Memory B cell (primary cell): ENCODE measurements around the gene PPP2R5D.

Experiments used
- ATAC-seq: fragments of 150-1000 bp; cut with Tn5 transposase; 2 replicates; pipeline ENCODE4 v1.10.0; 2021; ENCODE audit warnings: low read depth, mild to moderate bottlenecking, moderate library complexity
- DNase-seq, 2 donors: peaks; one replicate each; pipeline ENCODE4 v3.0.0; 2022; ENCODE audit warnings: low spot score in 2 of 2
- H3K27ac Mint-ChIP-seq: one replicate; pipeline ENCODE4 v1.8.0; 2022; ENCODE audit warnings: mild to moderate bottlenecking, moderate library complexity, mixed read lengths
- H3K27me3 Mint-ChIP-seq: one replicate; pipeline ENCODE4 v1.8.0; 2022; ENCODE audit warnings: mixed read lengths
- H3K36me3 Mint-ChIP-seq: one replicate; pipeline ENCODE4 v1.8.0; 2022; ENCODE audit warnings: mild to moderate bottlenecking, mixed read lengths
- H3K4me1 Mint-ChIP-seq: one replicate; pipeline ENCODE4 v1.8.0; 2022; ENCODE audit warnings: mixed read lengths
- H3K4me3 Mint-ChIP-seq: one replicate; pipeline ENCODE4 v1.8.0; 2022; ENCODE audit warnings: mild to moderate bottlenecking, moderate library complexity, mixed read lengths
- H3K9me3 Mint-ChIP-seq: one replicate; pipeline ENCODE4 v1.8.0; 2022; ENCODE audit warnings: mixed read lengths

The PPP2R5D gene

GRCh38 chr6:42969934-42970333, 14.4 kb upstream of the PPP2R5D start:
- no peak overlapping the region for H3K27ac Mint-ChIP-seq
- no peaks in the 10 kb centered on the region for H3K27me3 Mint-ChIP-seq
- H3K9me3 Mint-ChIP-seq = no peaks in the 10 kb centered on the region
- DNase-seq (no peak), ATAC-seq (no peak)
- H3K4me3 Mint-ChIP-seq = no peak overlapping the region
- peaks cover 8% of the 10 kb centered on the region for H3K4me1 Mint-ChIP-seq
- peaks cover 10% of the 10 kb centered on the region for H3K36me3 Mint-ChIP-seq

- no peak overlapping the region for H3K27ac Mint-ChIP-seq
- no peak for DNase-seq
These were observed 13.3 kb upstream of the PPP2R5D start for GRCh38 chr6:42970871-42971612.

GRCh38 chr6:42971746-42972327, 12.5 kb upstream of the PPP2R5D start:
- H3K27me3 Mint-ChIP-seq = no peaks in the 10 kb centered on the region
- DNase-seq (no peak), ATAC-seq (no peak)
- H3K36me3 Mint-ChIP-seq = peaks cover 9% of the 10 kb centered on the region
- H3K4me1 Mint-ChIP-seq = peaks cover 12% of the 10 kb centered on the region
- no peak overlapping the region for H3K4me3 Mint-ChIP-seq
- H3K9me3 Mint-ChIP-seq = no peaks in the 10 kb centered on the region
- no peak overlapping the region for H3K27ac Mint-ChIP-seq

More at GRCh38 chr6:42970871-42971612, 13.3 kb upstream of the PPP2R5D start:
- H3K4me1 Mint-ChIP-seq = peaks cover 11% of the 10 kb centered on the region
- no peak for ATAC-seq
- no peaks in the 10 kb centered on the region for H3K9me3 Mint-ChIP-seq
- H3K36me3 Mint-ChIP-seq = peaks cover 10% of the 10 kb centered on the region
- H3K4me3 Mint-ChIP-seq = no peak overlapping the region
- H3K27me3 Mint-ChIP-seq = no peaks in the 10 kb centered on the region

GRCh38 chr6:42973926-42974325, 10.4 kb upstream of the PPP2R5D start:
- no peak for DNase-seq
- no peaks in the 10 kb centered on the region for H3K9me3 Mint-ChIP-seq
- H3K36me3 Mint-ChIP-seq = peaks cover 6% of the 10 kb centered on the region
- no peak for ATAC-seq
- peaks cover 14% of the 10 kb centered on the region for H3K4me1 Mint-ChIP-seq
- H3K27ac Mint-ChIP-seq = no peak overlapping the region
- H3K4me3 Mint-ChIP-seq = no peak overlapping the region
- H3K27me3 Mint-ChIP-seq = no peaks in the 10 kb centered on the region

- Mint-ChIP-seq H3K4me1 (peaks cover 24% of the 10 kb centered on the region), H3K36me3 (peaks cover 4% of the 10 kb centered on the region), H3K27me3 (no peaks in the 10 kb centered on the region), H3K9me3 (no peaks in the 10 kb centered on the region), H3K27ac (no peak overlapping the region), H3K4me3 (no peak overlapping the region)
- DNase-seq = no peak
- no peak for ATAC-seq
These were observed 9.4 kb upstream of the PPP2R5D start for GRCh38 chr6:42974919-42975505.

- DNase-seq = peak in 1 of 2 donors; percentile 21
- Mint-ChIP-seq H3K36me3 (peaks cover 2% of the 10 kb centered on the region), H3K4me3 (peak overlapping the region; percentile 80), H3K9me3 (no peaks in the 10 kb centered on the region), H3K27me3 (no peaks in the 10 kb centered on the region), H3K27ac (peak overlapping the region; percentile 68), H3K4me1 (peaks cover 24% of the 10 kb centered on the region)
- no peak for ATAC-seq
These were observed 5.9 kb upstream of the PPP2R5D start for GRCh38 chr6:42978487-42978838.

- H3K27me3 Mint-ChIP-seq = no peaks in the 10 kb centered on the region
- H3K36me3 Mint-ChIP-seq = peaks cover 2% of the 10 kb centered on the region
- peak within 1 kb of the TSS; percentile 90 for H3K27ac Mint-ChIP-seq
- peak within 1 kb of the TSS; percentile 90 for H3K4me3 Mint-ChIP-seq
- peak; percentile 95 for ATAC-seq
- DNase-seq = peak; percentile 81 to 86
- no peaks in the 10 kb centered on the region for H3K9me3 Mint-ChIP-seq
- peaks cover 26% of the 10 kb centered on the region for H3K4me1 Mint-ChIP-seq
These were observed 5.4 kb upstream of the PPP2R5D start, which contains the start of gene PEX6 for GRCh38 chr6:42978839-42979522. PEX6 (minus strand) TSS chr6:42979181; CDS start chr6:42979150, 31 bp downstream.

GRCh38 chr6:42979523-42980177, 4.7 kb upstream of the PPP2R5D start:
- no peak for DNase-seq
- peaks cover 27% of the 10 kb centered on the region for H3K4me1 Mint-ChIP-seq

GRCh38 chr6:42981836-42982235, 2.5 kb upstream of the PPP2R5D start:
- H3K27me3 Mint-ChIP-seq = no peaks in the 10 kb centered on the region
- peaks cover 39% of the 10 kb centered on the region for H3K4me1 Mint-ChIP-seq
- peaks cover 1% of the 10 kb centered on the region for H3K36me3 Mint-ChIP-seq
- H3K27ac Mint-ChIP-seq = peak overlapping the region; percentile 54
- DNase-seq (no peak), ATAC-seq (no peak)
- H3K9me3 Mint-ChIP-seq = no peaks in the 10 kb centered on the region
- H3K4me3 Mint-ChIP-seq = no peak overlapping the region

More at GRCh38 chr6:42979523-42980177, 4.7 kb upstream of the PPP2R5D start:
- H3K27ac Mint-ChIP-seq = peak overlapping the region; percentile 90
- H3K27me3 Mint-ChIP-seq = no peaks in the 10 kb centered on the region
- H3K4me3 Mint-ChIP-seq = peak overlapping the region; percentile 90
- no peak for ATAC-seq
- H3K9me3 Mint-ChIP-seq = no peaks in the 10 kb centered on the region
- peaks cover 2% of the 10 kb centered on the region for H3K36me3 Mint-ChIP-seq

- no peaks in the 10 kb centered on the region for H3K9me3 Mint-ChIP-seq
- H3K36me3 Mint-ChIP-seq = peaks cover 5% of the 10 kb centered on the region
- no peaks in the 10 kb centered on the region for H3K27me3 Mint-ChIP-seq
- peak in 1 of 2 donors; percentile 30 for DNase-seq
- H3K4me3 Mint-ChIP-seq = peak overlapping the region; percentile 98
- H3K4me1 Mint-ChIP-seq = peaks cover 33% of the 10 kb centered on the region
- no peak for ATAC-seq
- H3K27ac Mint-ChIP-seq = peak overlapping the region; percentile 90
These were observed 630 bp downstream of the PPP2R5D start for GRCh38 chr6:42984924-42985475.

GRCh38 chr6:42987533-42988451, 3.4 kb downstream of the PPP2R5D start:
- DNase-seq (no peak), ATAC-seq (no peak)
- no peaks in the 10 kb centered on the region for H3K9me3 Mint-ChIP-seq
- H3K27ac Mint-ChIP-seq = no peak overlapping the region
- no peaks in the 10 kb centered on the region for H3K27me3 Mint-ChIP-seq
- H3K4me3 Mint-ChIP-seq = no peak overlapping the region
- peaks cover 12% of the 10 kb centered on the region for H3K36me3 Mint-ChIP-seq
- peaks cover 35% of the 10 kb centered on the region for H3K4me1 Mint-ChIP-seq

- Mint-ChIP-seq H3K36me3 (peaks cover 14% of the 10 kb centered on the region), H3K4me1 (peaks cover 37% of the 10 kb centered on the region), H3K4me3 (no peak overlapping the region), H3K27me3 (no peaks in the 10 kb centered on the region), H3K9me3 (no peaks in the 10 kb centered on the region), H3K27ac (no peak overlapping the region)
- no peak for DNase-seq
- ATAC-seq = no peak
These were observed 4.2 kb downstream of the PPP2R5D start for GRCh38 chr6:42988486-42989020.
